Measurements from ENCODE around the gene EML3.
A peak's percentile ranks its signal among the peaks of the same experiment; 100 is the strongest.
"Not testable (repeated sequence)": the region's sequence is repeated elsewhere in the genome, so short reads cannot be mapped to it uniquely, and the experiment has no call there.

Gene EML3

GRCh38 chr11:62593434-62594044 lies 19.0 kb downstream of the EML3 start:
- DNase-seq (ENCODE audit: extremely low read depth, low read depth): peak; percentile 29
- peak; percentile 61 for TF ChIP-seq CTCF (IDR thresholded peaks at IDR 0.05; ENCODE audit: low read depth, low read length)

GRCh38 chr11:62592989-62593421 lies 19.6 kb downstream of the EML3 start:
- no peak for TF ChIP-seq CTCF (IDR thresholded peaks at IDR 0.05; ENCODE audit: low read depth, low read length)

GRCh38 chr11:62592146-62592815 lies 20.3 kb downstream of the EML3 start:
- DNase-seq (ENCODE audit: extremely low read depth, low read depth): no peak
- TF ChIP-seq CTCF (IDR thresholded peaks at IDR 0.05; ENCODE audit: low read depth, low read length): no peak

More at GRCh38 chr11:62592989-62593421, 19.6 kb downstream of the EML3 start:
- DNase-seq (ENCODE audit: extremely low read depth, low read depth): no peak

GRCh38 chr11:62591448-62592145 lies 21.0 kb downstream of the EML3 start, which contains the start of gene TUT1:
TSS of gene TUT1 (minus strand) at chr11:62591523. CDS start at chr11:62591485, 38 bp downstream.
- DNase-seq (ENCODE audit: extremely low read depth, low read depth): peak; percentile 96
- TF ChIP-seq CTCF (IDR thresholded peaks at IDR 0.05; ENCODE audit: low read depth, low read length): no peak

- no peak; the same call in 1 of the 2 replicates for TF ChIP-seq CTCF (IDR thresholded peaks at IDR 0.05; ENCODE audit: low read depth, low read length)
- DNase-seq (ENCODE audit: extremely low read depth, low read depth): no peak
Observed at GRCh38 chr11:62588966-62589637, 23.5 kb downstream of the EML3 start.

GRCh38 chr11:62585356-62585755 lies 27.2 kb downstream of the EML3 start:
- not testable (repeated sequence) for DNase-seq (ENCODE audit: extremely low read depth, low read depth)

GRCh38 chr11:62581735-62582134 lies 30.8 kb downstream of the EML3 start:
- DNase-seq (ENCODE audit: extremely low read depth, low read depth): not testable (repeated sequence)
